Measurements from ENCODE around the gene ARHGAP1.

Gene ARHGAP1

DNA sequence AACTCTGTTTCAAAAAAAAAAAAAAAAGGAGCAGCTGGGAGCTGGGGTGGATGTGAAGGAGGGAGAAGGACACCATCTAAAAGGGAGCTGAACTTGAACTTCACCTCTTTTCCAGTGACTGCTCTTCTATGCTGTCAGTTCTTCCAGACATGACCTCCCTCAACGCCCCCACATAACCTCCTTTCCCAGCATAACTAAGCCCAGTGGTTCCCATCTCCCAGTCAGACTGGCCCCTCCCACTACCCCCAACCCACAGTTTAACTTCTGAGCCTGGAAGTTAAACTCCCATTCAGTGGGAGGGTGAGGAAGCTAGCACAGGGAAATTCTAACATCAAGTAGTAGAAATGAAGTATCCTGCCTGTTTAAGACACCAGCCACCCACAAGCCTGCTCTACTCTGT is 1.8 kb downstream of the ARHGAP1 start:
- no peak for DNase-seq (ENCODE audit: extremely low read depth, low read depth)
- no peak for TF ChIP-seq CTCF (IDR thresholded peaks at IDR 0.05; ENCODE audit: low read depth, low read length)

DNA sequence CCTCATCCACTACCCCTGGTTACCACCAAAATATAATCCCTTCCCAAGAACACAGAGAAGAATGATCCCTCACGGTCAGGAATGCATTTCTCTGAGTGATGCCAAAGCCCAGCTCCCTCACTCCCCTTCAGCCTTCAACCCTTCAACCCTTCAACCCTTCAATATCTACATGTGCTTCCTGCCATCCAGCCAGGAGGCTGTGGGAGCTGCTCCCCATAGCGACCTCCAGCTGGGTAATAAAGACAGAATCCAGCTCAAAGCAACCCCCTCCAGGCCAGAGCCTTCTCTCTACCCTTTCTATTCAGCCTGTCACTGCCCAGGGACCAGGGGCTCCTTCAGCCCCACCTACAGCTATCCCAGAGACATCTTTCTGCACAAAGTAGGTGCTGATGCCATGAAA is 2.7 kb downstream of the ARHGAP1 start:
- no peak for TF ChIP-seq CTCF (IDR thresholded peaks at IDR 0.05; ENCODE audit: low read depth, low read length)

DNA sequence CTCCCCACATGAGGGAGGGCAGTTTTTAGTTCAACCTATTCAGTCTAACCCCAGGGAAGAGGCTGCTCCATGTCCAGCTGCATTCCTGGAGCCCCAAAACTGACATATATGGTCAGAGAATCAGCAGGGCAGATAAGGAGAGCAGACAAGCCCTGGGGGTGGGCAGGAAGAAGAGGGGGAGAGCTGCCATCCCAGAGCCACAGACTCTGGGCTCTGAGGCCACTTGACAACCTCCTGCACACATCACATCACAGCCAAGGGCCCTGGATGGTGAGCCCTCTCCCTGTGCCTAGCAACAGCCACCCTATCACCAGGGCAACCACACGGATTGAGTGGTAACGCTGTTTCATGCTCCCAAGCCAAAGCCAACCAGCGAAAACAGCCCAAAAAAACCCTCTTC is 3.1 kb downstream of the ARHGAP1 start:
- no peak for TF ChIP-seq CTCF (IDR thresholded peaks at IDR 0.05; ENCODE audit: low read depth, low read length)

More for the DNA sequence above, 2.7 kb downstream of the ARHGAP1 start:
- no peak for DNase-seq (ENCODE audit: extremely low read depth, low read depth)

GRCh38 chr11:46696212-46696558 is 4.2 kb downstream of the ARHGAP1 start:
- TF ChIP-seq CTCF (IDR thresholded peaks at IDR 0.05; ENCODE audit: low read depth, low read length), result no peak
- DNase-seq (ENCODE audit: extremely low read depth, low read depth), result no peak

More for the DNA sequence above, 3.1 kb downstream of the ARHGAP1 start:
- DNase-seq (ENCODE audit: extremely low read depth, low read depth), result no peak

DNA sequence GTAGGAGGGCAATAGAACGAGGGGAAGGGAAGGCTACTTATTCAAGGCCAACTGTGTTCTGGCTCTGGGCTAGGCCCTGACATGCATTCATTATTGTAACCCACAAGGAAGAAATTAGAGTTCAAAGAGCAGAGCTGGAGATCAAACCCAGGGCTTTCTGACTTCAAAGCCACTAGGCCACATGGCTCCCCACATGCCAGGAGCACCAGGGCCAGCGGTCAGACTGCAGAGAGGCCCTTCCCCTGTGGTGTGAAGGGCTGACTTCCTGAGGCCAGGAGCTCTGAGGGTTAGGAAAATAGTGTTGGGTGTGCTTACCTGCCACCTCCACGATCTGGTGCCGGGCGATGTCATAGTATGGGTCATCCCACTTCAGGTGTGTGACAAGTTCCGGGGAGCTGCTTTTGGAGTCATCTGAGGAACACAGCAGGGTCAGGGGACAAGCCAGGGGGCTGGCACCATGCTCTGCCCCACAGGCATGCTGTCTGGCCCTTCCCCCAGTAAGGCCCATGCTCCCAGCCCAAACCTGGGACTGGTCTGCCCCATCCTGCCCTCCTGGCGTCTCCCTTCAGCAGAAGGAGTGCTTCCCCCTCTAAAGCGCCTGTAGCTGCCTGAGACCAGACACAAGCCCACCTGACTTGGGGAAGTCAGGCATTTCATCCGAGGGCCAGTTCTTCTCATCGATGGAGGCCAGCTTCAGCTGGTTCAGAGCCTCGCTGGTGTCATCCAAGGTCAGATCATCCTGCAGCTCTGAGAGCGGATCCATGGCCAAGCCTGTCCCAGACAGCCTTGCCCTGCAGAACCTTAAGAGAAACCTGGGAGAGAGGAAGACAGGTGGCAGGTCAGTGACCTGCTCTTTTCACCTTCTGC is 4.8 kb downstream of the ARHGAP1 start:
- no peak for TF ChIP-seq CTCF (IDR thresholded peaks at IDR 0.05; ENCODE audit: low read depth, low read length)
- no peak for DNase-seq (ENCODE audit: extremely low read depth, low read depth)

DNA sequence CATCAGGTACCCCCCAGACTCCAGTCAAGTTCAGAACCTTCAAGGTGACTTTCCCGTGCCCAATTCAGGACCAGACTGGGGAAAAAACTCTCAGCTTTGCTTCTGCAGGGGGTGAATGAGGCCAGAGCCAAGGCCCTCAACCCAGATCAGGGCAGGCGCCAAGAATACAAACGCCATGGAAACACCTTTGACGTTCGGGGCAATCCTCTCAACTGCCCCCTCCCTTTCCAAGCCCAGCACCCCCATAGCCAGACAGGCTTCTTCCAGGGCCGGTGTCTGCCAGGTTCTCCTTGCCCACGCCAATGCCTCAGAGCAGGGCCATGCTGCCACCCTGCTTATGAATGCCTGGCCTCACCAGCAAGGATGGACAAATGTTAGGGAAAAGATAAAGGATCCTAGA is 5.8 kb downstream of the ARHGAP1 start:
- no peak for DNase-seq (ENCODE audit: extremely low read depth, low read depth)
- TF ChIP-seq CTCF (IDR thresholded peaks at IDR 0.05; ENCODE audit: low read depth, low read length), result no peak

- no peak for DNase-seq (ENCODE audit: extremely low read depth, low read depth)
These were observed 6.3 kb downstream of the ARHGAP1 start for GRCh38 chr11:46694072-46694471.

More at GRCh38 chr11:46694072-46694471, 6.3 kb downstream of the ARHGAP1 start:
- TF ChIP-seq CTCF (IDR thresholded peaks at IDR 0.05; ENCODE audit: low read depth, low read length), result no peak

All from AG09319 (cell line).